Endodermal cell (in vitro differentiated cells): ENCODE data around the gene RARRES2. TPM values are rescaled to one million over a fixed set of nuclear protein-coding genes. Genes with fewer than 3 reads are reported as not detected.
"Not testable (repeated sequence)": the region's sequence is repeated elsewhere in the genome, so short reads cannot be mapped to it uniquely, and the experiment has no call there.

ENCODE experiments used
- DNase-seq: peaks from one replicate; pipeline ENCODE4 v3.0.0-alpha.2; 2017
- H3K27ac ChIP-seq: 2 replicates; pipeline ENCODE4 v1.5.1; 2013; ENCODE audit warnings: mild to moderate bottlenecking, low read depth, low read length, moderate library complexity
- H3K27me3 ChIP-seq: 2 replicates; pipeline ENCODE4 v1.6.1; 2013; ENCODE audit warnings: mild to moderate bottlenecking, low read length, moderate library complexity; ENCODE audit not compliant: insufficient read depth, control insufficient read depth, poor library complexity, severe bottlenecking
- H3K36me3 ChIP-seq: 2 replicates; pipeline ENCODE4 v1.7.0; 2013; ENCODE audit warnings: mild to moderate bottlenecking, low read length, moderate library complexity; ENCODE audit not compliant: control insufficient read depth, insufficient read depth
- H3K4me1 ChIP-seq: one replicate; pipeline ENCODE4 v1.7.0; 2013; ENCODE audit warnings: low read length; ENCODE audit not compliant: control insufficient read depth, insufficient read depth
- H3K4me3 ChIP-seq: 2 replicates; pipeline ENCODE4 v1.5.1; 2013; ENCODE audit warnings: mild to moderate bottlenecking, low read length, moderate library complexity
- H3K9ac ChIP-seq: 2 replicates; pipeline ENCODE4 v1.6.1; 2013; ENCODE audit warnings: mild to moderate bottlenecking, low read length, moderate library complexity; ENCODE audit not compliant: poor library complexity, severe bottlenecking; ENCODE audit errors: extremely low read depth
- H3K9me3 ChIP-seq: 2 replicates; pipeline ENCODE4 v1.6.1; 2013; ENCODE audit warnings: mild to moderate bottlenecking, low read length, moderate library complexity; ENCODE audit not compliant: control insufficient read depth
- H3K27ac Mint-ChIP-seq: 2 replicates; pipeline ENCODE4 v1.8.0; 2020; ENCODE audit warnings: mixed read lengths
- H3K27me3 Mint-ChIP-seq: 2 replicates; pipeline ENCODE4 v1.8.0; 2021; ENCODE audit warnings: mild to moderate bottlenecking, mixed read lengths; ENCODE audit not compliant: insufficient read depth
- H3K36me3 Mint-ChIP-seq: 2 replicates; pipeline ENCODE4 v1.8.0; 2020; ENCODE audit warnings: low read depth, mixed read lengths
- H3K4me1 Mint-ChIP-seq: 2 replicates; pipeline ENCODE4 v1.8.0; 2020; ENCODE audit warnings: mixed read lengths
- H3K4me3 Mint-ChIP-seq: 2 replicates; pipeline ENCODE4 v1.8.0; 2020; ENCODE audit warnings: mild to moderate bottlenecking, moderate library complexity, mixed read lengths
- H3K9me3 Mint-ChIP-seq: 2 replicates; pipeline ENCODE4 v1.8.0; 2020; ENCODE audit warnings: mild to moderate bottlenecking, mixed read lengths
- CTCF ChIP-seq: fragments of 200-600 bp; sonication (generic); conservative IDR thresholded peaks from 2 replicates; pipeline ENCODE4 v1.5.0; 2021; ENCODE audit warnings: antibody characterized with exemption, mild to moderate bottlenecking
- WGBS, 2 experiments: methylation state at CpG; one replicate each; pipeline versions ENCODE4 v1.1.5 to v1.1.7; 2013; ENCODE audit warnings: missing lambda C conversion rate in 2 of 2, mixed read lengths in 1 of 2; ENCODE audit not compliant: insufficient coverage in 1 of 2, insufficient read length in 1 of 2; 5-methylcytosine and 5-hydroxymethylcytosine counted together
- total RNA-seq, 2 donors: library from RNA; stranded (reverse); fragmentation: NEBNext Ultra II Directional in 1 of 2; extraction: Animal tissue kit (Norgen Biotek cat#: 25700) in 1 of 2; gene quantifications; 2 replicates in 1 of 2; 3 replicates in 1 of 2; pipeline ENCODE4 v1.2.1, GENCODE V29; 2021

Gene RARRES2
- total RNA-seq, 2 donors from 2014 or later = 32.2 to 48.2 TPM

- H3K9me3 Mint-ChIP-seq = no peaks in the 10 kb centered on the region
- H3K9me3 ChIP-seq = no peaks in the 10 kb centered on the region
- H3K27ac Mint-ChIP-seq = peak overlapping the region; percentile 33
- DNase-seq = peak; percentile 39
- no peaks in the 10 kb centered on the region for H3K27me3 ChIP-seq
- no peak overlapping the region for H3K4me3 Mint-ChIP-seq
- no peak overlapping the region for H3K4me3 ChIP-seq
- peaks cover 15% of the 10 kb centered on the region for H3K4me1 Mint-ChIP-seq
- H3K4me1 ChIP-seq = no peaks in the 10 kb centered on the region
- H3K36me3 Mint-ChIP-seq = no peaks in the 10 kb centered on the region
- H3K9ac ChIP-seq = no peak overlapping the region
- WGBS, 2 experiments = 48 to 55% methylated on average over 6 to 7 of the region's 7 CpGs
- TF ChIP-seq CTCF = no peak
- no peaks in the 10 kb centered on the region for H3K27me3 Mint-ChIP-seq
- H3K27ac ChIP-seq = no peak overlapping the region
- H3K36me3 ChIP-seq = no peaks in the 10 kb centered on the region
These were observed 23.5 kb downstream of the RARRES2 start for GRCh38 chr7:150317748-150318444.

- not testable (repeated sequence) for H3K9ac ChIP-seq, H3K4me1 ChIP-seq, H3K27me3 ChIP-seq, H3K27ac ChIP-seq, H3K27ac Mint-ChIP-seq, H3K4me3 Mint-ChIP-seq, H3K9me3 Mint-ChIP-seq, DNase-seq, H3K36me3 ChIP-seq, H3K27me3 Mint-ChIP-seq, H3K36me3 Mint-ChIP-seq, H3K9me3 ChIP-seq, H3K4me3 ChIP-seq
- H3K4me1 Mint-ChIP-seq = peaks cover 17% of the 10 kb centered on the region
- WGBS, 2 experiments = 93 to 96% methylated on average over 5 to 6 of the region's 6 CpGs
These were observed 24.4 kb downstream of the RARRES2 start for GRCh38 chr7:150316987-150317386.

GRCh38 chr7:150314639-150315239, 26.7 kb downstream of the RARRES2 start:
- Mint-ChIP-seq H3K36me3 (no peaks in the 10 kb centered on the region), H3K4me1 (peaks cover 17% of the 10 kb centered on the region), H3K9me3 (no peaks in the 10 kb centered on the region), H3K27me3 (no peaks in the 10 kb centered on the region), H3K27ac (no peak overlapping the region), H3K4me3 (no peak overlapping the region)
- Histone ChIP-seq H3K9me3 (no peaks in the 10 kb centered on the region), H3K4me3 (no peak overlapping the region), H3K4me1 (no peaks in the 10 kb centered on the region), H3K27ac (no peak overlapping the region), H3K27me3 (no peaks in the 10 kb centered on the region), H3K36me3 (no peaks in the 10 kb centered on the region), H3K9ac (no peak overlapping the region)
- no peak for TF ChIP-seq CTCF
- 96% methylated on average over 5 of the region's 5 CpGs; no CpG with 5 or more reads in 1 of the 2 experiments for WGBS, 2 experiments
- no peak for DNase-seq
